Liver (tissue), 9 donors: Measurements from ENCODE around the gene SH2D6. TPM values are rescaled to one million over a fixed set of nuclear protein-coding genes. Genes with fewer than 3 reads are reported as not detected.

Experiments used
- DNase-seq: peaks from one replicate; pipeline ENCODE4 v3.0.0-alpha.2; 2017; ENCODE audit warnings: low spot score
- H3K27ac ChIP-seq, 2 donors: one replicate each; pipeline ENCODE4 v1.7.0; 2013; ENCODE audit warnings: inconsistent platforms in 2 of 2, low read length in 2 of 2, control low read depth in 1 of 2, low read depth in 1 of 2, mild to moderate bottlenecking in 1 of 2
- H3K27me3 ChIP-seq, 4 donors: one replicate each; pipeline versions ENCODE4 v1.6.1 to v1.7.0; 2013; ENCODE audit warnings: low read length in 3 of 4, inconsistent platforms in 1 of 4, mild to moderate bottlenecking in 1 of 4, moderate library complexity in 1 of 4; ENCODE audit not compliant: control insufficient read depth in 4 of 4, insufficient read depth in 4 of 4
- H3K36me3 ChIP-seq, 4 donors: one replicate each; pipeline versions ENCODE4 v1.6.1 to v1.7.0; 2013; ENCODE audit warnings: low read length in 3 of 4, mild to moderate bottlenecking in 3 of 4, low read depth in 1 of 4, moderate library complexity in 1 of 4; ENCODE audit not compliant: control insufficient read depth in 4 of 4, insufficient read depth in 3 of 4
- H3K4me1 ChIP-seq, 4 donors: one replicate each; pipeline versions ENCODE4 v1.6.1 to v1.7.0; 2013; ENCODE audit warnings: low read length in 3 of 4, mild to moderate bottlenecking in 3 of 4, moderate library complexity in 1 of 4; ENCODE audit not compliant: control insufficient read depth in 4 of 4, insufficient read depth in 4 of 4
- H3K4me3 ChIP-seq, 3 donors: one replicate each; pipeline versions ENCODE4 v1.6.1 to v1.7.0; 2013; ENCODE audit warnings: low read length in 3 of 3, control low read depth in 1 of 3, low read depth in 1 of 3, mild to moderate bottlenecking in 1 of 3
- H3K9ac ChIP-seq, 2 donors: one replicate each; pipeline ENCODE4 v1.7.0; 2013; ENCODE audit warnings: low read length in 2 of 2, mild to moderate bottlenecking in 2 of 2, moderate library complexity in 2 of 2, control low read depth in 1 of 2, low read depth in 1 of 2
- H3K9me3 ChIP-seq, 4 donors: one replicate each; pipeline versions ENCODE4 v1.6.1 to v1.7.0; 2013; ENCODE audit warnings: low read length in 3 of 4; ENCODE audit not compliant: control insufficient read depth in 4 of 4
- CTCF ChIP-seq: fragments of 150-350 bp; IDR thresholded peaks from 2 replicates; pipeline ENCODE4 v1.5.1; 2017; ENCODE audit warnings: improper control_type of control experiment, low read depth, low read length; ENCODE audit not compliant: missing input control
- EGR1 ChIP-seq, 2 donors: IDR thresholded peaks; 2 replicates each; pipeline ENCODE4 v1.6.1; 2016 to 2018; ENCODE audit warnings: antibody characterized with exemption in 2 of 2, low read depth in 2 of 2
- FOXA1 ChIP-seq: IDR thresholded peaks from 2 replicates; pipeline ENCODE4 v1.6.1; 2016; ENCODE audit warnings: antibody characterized with exemption
- FOXA2 ChIP-seq: IDR thresholded peaks from 2 replicates; pipeline ENCODE4 v1.6.1; 2016; ENCODE audit warnings: antibody characterized with exemption
- GABPA ChIP-seq, 2 donors: IDR thresholded peaks in 1 of 2; conservative IDR thresholded peaks in 1 of 2; 2 replicates each; pipeline ENCODE4 v1.6.1; 2016; ENCODE audit warnings: antibody characterized with exemption in 2 of 2, mild to moderate bottlenecking in 1 of 2, moderate library complexity in 1 of 2
- HNF4A ChIP-seq, 2 donors: conservative IDR thresholded peaks; 2 replicates each; pipeline ENCODE4 v1.6.1; 2016; ENCODE audit warnings: antibody characterized with exemption in 2 of 2, mild to moderate bottlenecking in 2 of 2
- HNF4G ChIP-seq: IDR thresholded peaks from 2 replicates; pipeline ENCODE4 v1.6.1; 2016; ENCODE audit warnings: antibody characterized with exemption
- JUND ChIP-seq, 2 donors: IDR thresholded peaks; 2 replicates each; pipeline ENCODE4 v1.6.1; 2016; ENCODE audit warnings: antibody characterized with exemption in 2 of 2
- NR2F2 ChIP-seq: IDR thresholded peaks from 2 replicates; pipeline ENCODE4 v1.6.1; 2016; ENCODE audit warnings: antibody characterized with exemption
- RAD21 ChIP-seq, 2 donors: IDR thresholded peaks; 2 replicates each; pipeline ENCODE4 v1.6.1; 2016; ENCODE audit warnings: antibody characterized with exemption in 2 of 2, mild to moderate bottlenecking in 2 of 2
- REST ChIP-seq: IDR thresholded peaks from 2 replicates; pipeline ENCODE4 v1.6.1; 2016; ENCODE audit warnings: antibody characterized with exemption, mild to moderate bottlenecking
- RXRA ChIP-seq, 2 donors: IDR thresholded peaks; 2 replicates each; pipeline ENCODE4 v1.6.1; 2017 to 2018; ENCODE audit warnings: antibody characterized with exemption in 2 of 2, mild to moderate bottlenecking in 1 of 2
- SP1 ChIP-seq: IDR thresholded peaks from 2 replicates; pipeline ENCODE4 v1.6.1; 2018; ENCODE audit warnings: antibody characterized with exemption, mild to moderate bottlenecking
- TAF1 ChIP-seq: conservative IDR thresholded peaks from 2 replicates; pipeline ENCODE4 v1.6.1; 2016; ENCODE audit warnings: antibody characterized with exemption, mild to moderate bottlenecking
- YY1 ChIP-seq: IDR thresholded peaks from 2 replicates; pipeline ENCODE4 v1.6.1; 2016; ENCODE audit warnings: antibody characterized with exemption, mild to moderate bottlenecking
- ZBTB33 ChIP-seq: IDR thresholded peaks from 2 replicates; pipeline ENCODE4 v1.6.1; 2016; ENCODE audit warnings: antibody characterized with exemption
- whole genome bisulfite sequencing: extraction: QIAGEN DNeasy Blood & Tissue Kit; methylation state at CpG from one replicate; pipeline ENCODE4 v1.1.7; 2013; 5-methylcytosine and 5-hydroxymethylcytosine counted together
- polyA plus RNA-seq, 2 donors: library from polyadenylated mRNA; stranded (reverse) in 1 of 2; unstranded in 1 of 2; fragments of 200-250 nt in 1 of 2; fragments of >200 nt in 1 of 2; fragmentation: Nextera tagmentation in 1 of 2; extraction: Ambion mirVana in 1 of 2; gene quantifications; one replicate each; pipeline versions ENCODE4 v1.2.1 to v1.2.3, GENCODE V29; 2013 to 2015
- total RNA-seq, 2 donors: library from RNA; depleted of rRNA; stranded (reverse); fragments of >200 nt; gene quantifications; one replicate each; pipeline ENCODE4 v1.2.3, GENCODE V29; 2014
- TF ChIP-seq, protein P1 (sequence below): IDR thresholded peaks from 2 replicates; pipeline ENCODE4 v1.6.1; 2016; ENCODE audit warnings: antibody characterized with exemption
- TF ChIP-seq, protein P2 (sequence below): IDR thresholded peaks from 2 replicates; pipeline ENCODE4 v1.6.1; 2016; ENCODE audit warnings: antibody characterized with exemption
- donor health status: healthy.
- donor health status: healthy.
- donor health status: healthy.
- donor health status: healthy.
- donor health status: healthy.

SH2D6 gene
- total and polyA plus RNA-seq, 4 donors = 0.28 to 0.92 (median 0.39) TPM; not detected in 1

- H3K9ac ChIP-seq = peak overlapping the region in 1 of 2 donors; percentile 28
- no peak overlapping the region for H3K4me3 ChIP-seq
- TF ChIP-seq, protein P1, sequence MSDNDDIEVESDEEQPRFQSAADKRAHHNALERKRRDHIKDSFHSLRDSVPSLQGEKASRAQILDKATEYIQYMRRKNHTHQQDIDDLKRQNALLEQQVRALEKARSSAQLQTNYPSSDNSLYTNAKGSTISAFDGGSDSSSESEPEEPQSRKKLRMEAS = no peak
- TF ChIP-seq FOXA1 = no peak
- TF ChIP-seq REST = peak; percentile 18
- peak in 1 of 2 donors; percentile 49 for TF ChIP-seq RAD21 (IDR thresholded peaks at IDR 0.05)
- TF ChIP-seq, protein P2, sequence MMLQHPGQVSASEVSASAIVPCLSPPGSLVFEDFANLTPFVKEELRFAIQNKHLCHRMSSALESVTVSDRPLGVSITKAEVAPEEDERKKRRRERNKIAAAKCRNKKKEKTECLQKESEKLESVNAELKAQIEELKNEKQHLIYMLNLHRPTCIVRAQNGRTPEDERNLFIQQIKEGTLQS = peak; percentile 67
- no peak for TF ChIP-seq ZBTB33
- peak; percentile 4 to 12 for TF ChIP-seq JUND (IDR thresholded peaks at IDR 0.05)
- no peak for TF ChIP-seq FOXA2
- no peak for TF ChIP-seq GABPA (IDR thresholded peaks at IDR 0.05 in 1 of 2, conservative IDR thresholded peaks at IDR 0.05 in 1 of 2)
- no peak for TF ChIP-seq TAF1
- no peak for TF ChIP-seq HNF4G
- TF ChIP-seq RXRA (IDR thresholded peaks at IDR 0.05) = peak; percentile 23 to 67
- peak; percentile 43 for TF ChIP-seq SP1
- TF ChIP-seq HNF4A (conservative IDR thresholded peaks at IDR 0.05) = peak; percentile 24 to 33
- no peak for TF ChIP-seq YY1
- TF ChIP-seq NR2F2 = peak; percentile 25
- no peak for TF ChIP-seq CTCF
- no peak for TF ChIP-seq EGR1 (IDR thresholded peaks at IDR 0.05; ENCODE audit: low read depth in 2 of 2)
- no peaks in the 10 kb centered on the region for H3K9me3 ChIP-seq
- H3K36me3 ChIP-seq = no peaks in the 10 kb centered on the region
- DNase-seq = no peak
- H3K27ac ChIP-seq = peak overlapping the region in 1 of 2 donors; percentile 59
- no peaks in the 10 kb centered on the region for H3K27me3 ChIP-seq
- 95% methylated on average over 5 of the region's 5 CpGs for WGBS
- peaks cover 4 to 10% (median 9%) of the 10 kb centered on the region in 4 donors for H3K4me1 ChIP-seq
Observed at GRCh38 chr2:85445316-85446295, 27.1 kb downstream of the SH2D6 start.
